CD4-positive, alpha-beta memory T cell (primary cell): ENCODE data around the gene SPAG6. TPM values are rescaled to one million over a fixed set of nuclear protein-coding genes. Genes with fewer than 3 reads are reported as not detected.

Experiments
- CTCF ChIA-PET: fragments of 350-600 bp; sonication (Branson Sonifier 250); formaldehyde crosslinking; loops from one replicate; lab custom pipeline; 2021; ENCODE audit warnings: inconsistent platforms; ENCODE audit not compliant: partially characterized antibody; lab: Charles Lee
- POLR2A ChIA-PET: fragments of 350-600 bp; sonication (Branson Sonifier 250); formaldehyde crosslinking; loops from one replicate; lab custom pipeline; 2021; ENCODE audit not compliant: partially characterized antibody; lab: Charles Lee
- DNase-seq, 5 donors: peaks; one replicate each; pipeline versions ENCODE4 v3.0.0 to v3.0.0-alpha.2; 2020 to 2022; ENCODE audit warnings: mixed read lengths in 1 of 5
- H3K27ac ChIP-seq: one replicate; pipeline ENCODE4 v1.7.0; 2013; ENCODE audit warnings: low read depth, low read length
- H3K27me3 ChIP-seq: 2 replicates; pipeline ENCODE4 v1.7.0; 2013; ENCODE audit warnings: mild to moderate bottlenecking, low read length, moderate library complexity; ENCODE audit not compliant: insufficient read depth
- H3K36me3 ChIP-seq: 2 replicates; pipeline ENCODE4 v1.7.0; 2013; ENCODE audit warnings: mild to moderate bottlenecking, low read length, moderate library complexity; ENCODE audit not compliant: insufficient read depth
- H3K4me1 ChIP-seq: 2 replicates; pipeline ENCODE4 v1.7.0; 2013; ENCODE audit warnings: mild to moderate bottlenecking, low read length, moderate library complexity; ENCODE audit not compliant: insufficient read depth
- H3K4me3 ChIP-seq, 2 donors: one replicate each; pipeline ENCODE4 v1.7.0; 2013; ENCODE audit warnings: low read length in 2 of 2, mild to moderate bottlenecking in 1 of 2
- H3K9me3 ChIP-seq, 2 donors: one replicate each; pipeline ENCODE4 v1.7.0; 2013; ENCODE audit warnings: low read length in 2 of 2, control low read depth in 1 of 2; ENCODE audit not compliant: control insufficient read depth in 1 of 2
- H3K27ac Mint-ChIP-seq, 7 donors: one replicate each; pipeline ENCODE4 v1.8.0; 2020 to 2021; ENCODE audit warnings: mixed read lengths in 7 of 7, mild to moderate bottlenecking in 6 of 7, inconsistent platforms in 3 of 7, moderate library complexity in 3 of 7
- H3K27me3 Mint-ChIP-seq, 2 donors: one replicate each; pipeline ENCODE4 v1.8.0; 2020 to 2021; ENCODE audit warnings: mixed read lengths in 2 of 2
- H3K36me3 Mint-ChIP-seq, 2 donors: one replicate each; pipeline ENCODE4 v1.8.0; 2020 to 2021; ENCODE audit warnings: mixed read lengths in 2 of 2, inconsistent platforms in 1 of 2, mild to moderate bottlenecking in 1 of 2
- H3K4me1 Mint-ChIP-seq, 4 donors: one replicate each; pipeline ENCODE4 v1.8.0; 2020 to 2021; ENCODE audit warnings: mixed read lengths in 4 of 4, mild to moderate bottlenecking in 1 of 4
- H3K4me3 Mint-ChIP-seq, 8 donors: one replicate each; pipeline ENCODE4 v1.8.0; 2020 to 2021; ENCODE audit warnings: mixed read lengths in 8 of 8, mild to moderate bottlenecking in 7 of 8, moderate library complexity in 6 of 8, inconsistent platforms in 3 of 8
- H3K9me3 Mint-ChIP-seq, 8 donors: one replicate each; pipeline ENCODE4 v1.8.0; 2020 to 2021; ENCODE audit warnings: mixed read lengths in 8 of 8, mild to moderate bottlenecking in 5 of 8, inconsistent platforms in 3 of 8, moderate library complexity in 1 of 8
- intact Hi-C: fragments of 100-400 bp; cut with micrococcal nuclease; formaldehyde crosslinking; loops from one replicate; pipeline ENCODE4 v1.15.1; 2023
- polyA plus RNA-seq, 2 donors: library from polyadenylated mRNA; unstranded; fragments of 300-500 nt; fragmentation: Illumina TruSeq; gene quantifications; one replicate each; pipeline ENCODE4 v1.2.3, GENCODE V29; 2021
- total RNA-seq, 2 experiments: library from RNA; stranded (reverse); gene quantifications; one replicate each; pipeline ENCODE4 v1.2.3, GENCODE V29; 2021

Gene SPAG6
- total and polyA plus RNA-seq, 4 experiments from 2014 or later, result not detected

GRCh38 chr10:22433875-22434274 lies 88.6 kb downstream of the SPAG6 start:
- H3K4me3 ChIP-seq, result no peak overlapping the region
- Mint-ChIP-seq H3K4me1 (peaks cover 15 to 37% (median 17%) of the 10 kb centered on the region in 4 donors), H3K36me3 (peaks cover 0 to 10% of the 10 kb centered on the region in 2 donors), H3K27ac (no peak overlapping the region), H3K4me3 (no peak overlapping the region), H3K27me3 (peaks cover 4 to 6% of the 10 kb centered on the region in 2 donors), H3K9me3 (no peaks in the 10 kb centered on the region)
- intact Hi-C loops, result loop anchor here (10.0 kb wide), 2 partner anchors 251 to 939 kb away; no protein-coding TSS in a partner anchor
- no peak overlapping the region for H3K27ac ChIP-seq
- H3K4me1 ChIP-seq, result peaks cover 12% of the 10 kb centered on the region
- ChIA-PET POLR2A (no interaction called here), CTCF (no interaction called here)
- DNase-seq, result no peak
- no peaks in the 10 kb centered on the region for H3K27me3 ChIP-seq
- no peaks in the 10 kb centered on the region for H3K9me3 ChIP-seq
- H3K36me3 ChIP-seq, result no peaks in the 10 kb centered on the region

GRCh38 chr10:22434521-22434920 lies 89.2 kb downstream of the SPAG6 start:
- no peak overlapping the region for H3K4me3 ChIP-seq
- intact Hi-C loops, result loop anchor here (10.0 kb wide), 2 partner anchors 250 to 940 kb away; no protein-coding TSS in a partner anchor
- POLR2A ChIA-PET, result interaction anchor here (4.5 to 6.3 kb wide), 2 partner anchors 119 to 181 kb away, joined by 52 to 97 read pairs; partner anchors contain the start of gene COMMD3
- DNase-seq, result no peak
- H3K9me3 ChIP-seq, result no peaks in the 10 kb centered on the region
- CTCF ChIA-PET, result no interaction called here
- Mint-ChIP-seq H3K4me3 (no peak overlapping the region), H3K27ac (peak overlapping the region in 2 of 7 donors; percentile 83 to 99), H3K4me1 (peaks cover 18 to 43% (median 22%) of the 10 kb centered on the region in 4 donors), H3K36me3 (peaks cover 0 to 10% of the 10 kb centered on the region in 2 donors), H3K27me3 (peaks cover 4% of the 10 kb centered on the region in 2 donors), H3K9me3 (no peaks in the 10 kb centered on the region)
- H3K36me3 ChIP-seq, result no peaks in the 10 kb centered on the region
- no peaks in the 10 kb centered on the region for H3K27me3 ChIP-seq
- H3K27ac ChIP-seq, result no peak overlapping the region
- peaks cover 15% of the 10 kb centered on the region for H3K4me1 ChIP-seq

GRCh38 chr10:22435650-22436049 lies 90.4 kb downstream of the SPAG6 start:
- Histone ChIP-seq H3K9me3 (no peaks in the 10 kb centered on the region), H3K27ac (no peak overlapping the region), H3K36me3 (no peaks in the 10 kb centered on the region), H3K4me3 (no peak overlapping the region), H3K27me3 (no peaks in the 10 kb centered on the region), H3K4me1 (peaks cover 15% of the 10 kb centered on the region)
- no peaks in the 10 kb centered on the region for H3K27me3 Mint-ChIP-seq
- intact Hi-C loops, result loop anchor here (1.0 to 10.0 kb wide), 9 partner anchors 93 to 1003 kb away; partner anchors contain the start of genes COMMD3, DNAJC1 and OTUD1
- no peaks in the 10 kb centered on the region for H3K9me3 Mint-ChIP-seq
- H3K36me3 Mint-ChIP-seq, result peaks cover 0 to 12% of the 10 kb centered on the region in 2 donors
- H3K4me1 Mint-ChIP-seq, result peaks cover 22 to 49% (median 27%) of the 10 kb centered on the region in 4 donors
- CTCF ChIA-PET, result interaction anchor here (1.0 to 1.6 kb wide), 5 partner anchors 20 to 940 kb away, joined by 3 to 10 read pairs (median 4); no protein-coding TSS in a partner anchor
- no peak for DNase-seq
- POLR2A ChIA-PET, result interaction anchor here (1.0 to 6.3 kb wide), 18 partner anchors 8 to 940 kb away, joined by 3 to 97 read pairs (median 14); partner anchors contain the start of genes BMI1, COMMD3, DNAJC1 and SKIDA1
- H3K27ac Mint-ChIP-seq, result peak overlapping the region; percentile 52 to 99 (median 93)
- H3K4me3 Mint-ChIP-seq, result peak overlapping the region in 7 of 8 donors; percentile 45 to 92 (median 70)

- Histone ChIP-seq H3K36me3 (no peaks in the 10 kb centered on the region), H3K27me3 (no peaks in the 10 kb centered on the region), H3K9me3 (no peaks in the 10 kb centered on the region), H3K4me3 (peak overlapping the region; percentile 82 to 87), H3K27ac (peak overlapping the region; percentile 90), H3K4me1 (peaks cover 15% of the 10 kb centered on the region)
- no peak for DNase-seq
- ChIA-PET POLR2A (interaction anchor here (0.6 to 6.3 kb wide), 65 partner anchors 9 to 1002 kb away, joined by 3 to 97 read pairs (median 4); partner anchors contain the start of genes BMI1, COMMD3, DNAJC1 and MLLT10), CTCF (interaction anchor here (1.0 to 3.2 kb wide), 11 partner anchors 21 to 941 kb away, joined by 3 to 15 read pairs (median 4); partner anchors contain the start of gene COMMD3)
- intact Hi-C loops, result loop anchor here (1.0 to 10.0 kb wide), 9 partner anchors 94 to 1002 kb away; partner anchors contain the start of genes COMMD3, DNAJC1 and OTUD1
- H3K4me3 Mint-ChIP-seq, result peak overlapping the region; percentile 92 to 97 (median 96)
- peak overlapping the region; percentile 96 to 99 (median 98) for H3K27ac Mint-ChIP-seq
- no peaks in the 10 kb centered on the region for H3K27me3 Mint-ChIP-seq
- H3K9me3 Mint-ChIP-seq, result no peaks in the 10 kb centered on the region
- peaks cover 0 to 12% of the 10 kb centered on the region in 2 donors for H3K36me3 Mint-ChIP-seq
- peaks cover 24 to 53% (median 28%) of the 10 kb centered on the region in 4 donors for H3K4me1 Mint-ChIP-seq
These were observed 91.2 kb downstream of the SPAG6 start for GRCh38 chr10:22436526-22436892.

GRCh38 chr10:22436893-22437619 lies 91.8 kb downstream of the SPAG6 start:
- H3K36me3 Mint-ChIP-seq, result peaks cover 0 to 12% of the 10 kb centered on the region in 2 donors
- peaks cover 24 to 53% (median 28%) of the 10 kb centered on the region in 4 donors for H3K4me1 Mint-ChIP-seq
- H3K9me3 Mint-ChIP-seq, result no peaks in the 10 kb centered on the region
- DNase-seq, result peak; percentile 89 to 90 (median 89)
- ChIA-PET POLR2A (interaction anchor here (0.6 to 6.3 kb wide), 74 partner anchors 10 to 1001 kb away, joined by 3 to 97 read pairs (median 4); partner anchors contain the start of genes BMI1, COMMD3, DNAJC1 and MLLT10), CTCF (interaction anchor here (1.0 to 3.2 kb wide), 11 partner anchors 22 to 941 kb away, joined by 3 to 15 read pairs (median 4); partner anchors contain the start of gene COMMD3)
- Histone ChIP-seq H3K4me1 (peaks cover 15% of the 10 kb centered on the region), H3K27ac (peak overlapping the region; percentile 90), H3K27me3 (no peaks in the 10 kb centered on the region), H3K9me3 (no peaks in the 10 kb centered on the region), H3K4me3 (peak overlapping the region; percentile 82 to 87), H3K36me3 (no peaks in the 10 kb centered on the region)
- intact Hi-C loops, result loop anchor here (1.0 to 10.0 kb wide), 11 partner anchors 95 to 1002 kb away; partner anchors contain the start of genes COMMD3, DNAJC1 and OTUD1
- no peaks in the 10 kb centered on the region for H3K27me3 Mint-ChIP-seq
- H3K4me3 Mint-ChIP-seq, result peak overlapping the region; percentile 92 to 97 (median 96)
- H3K27ac Mint-ChIP-seq, result peak overlapping the region; percentile 96 to 99 (median 98)

- Histone ChIP-seq H3K9me3 (no peaks in the 10 kb centered on the region), H3K36me3 (no peaks in the 10 kb centered on the region), H3K4me3 (peak overlapping the region; percentile 82 to 87), H3K27ac (peak overlapping the region; percentile 90), H3K4me1 (peaks cover 15% of the 10 kb centered on the region), H3K27me3 (no peaks in the 10 kb centered on the region)
- CTCF ChIA-PET, result interaction anchor here (1.4 to 3.2 kb wide), 5 partner anchors 162 to 551 kb away, joined by 3 to 15 read pairs (median 3); no protein-coding TSS in a partner anchor
- intact Hi-C loops, result loop anchor here (1.0 to 10.0 kb wide), 9 partner anchors 96 to 1001 kb away; partner anchors contain the start of gene OTUD1
- no peak for DNase-seq
- Mint-ChIP-seq H3K27me3 (no peaks in the 10 kb centered on the region), H3K27ac (peak overlapping the region; percentile 96 to 99 (median 98)), H3K4me3 (peak overlapping the region; percentile 92 to 97 (median 96)), H3K4me1 (peaks cover 24 to 53% (median 28%) of the 10 kb centered on the region in 4 donors), H3K36me3 (peaks cover 0 to 12% of the 10 kb centered on the region in 2 donors), H3K9me3 (no peaks in the 10 kb centered on the region)
- POLR2A ChIA-PET, result interaction anchor here (1.0 to 6.3 kb wide), 35 partner anchors 10 to 912 kb away, joined by 3 to 97 read pairs (median 6); partner anchors contain the start of genes BMI1, COMMD3, DNAJC1 and MLLT10
These were observed 92.6 kb downstream of the SPAG6 start for GRCh38 chr10:22437620-22438588.
